Left cardiac atrium (tissue), 4 donors: ENCODE data around the gene MEP1B. TPM values are rescaled to one million over a fixed set of nuclear protein-coding genes. Genes with fewer than 3 reads are reported as not detected.
A peak's percentile ranks its signal among the peaks of the same experiment; 100 is the strongest.

Experiments
- ATAC-seq, 2 donors: fragments of 200-7000 bp; cut with Tn5 transposase; one replicate each; pipeline ENCODE4 v1.9.1; 2020; ENCODE audit warnings: mild to moderate bottlenecking in 2 of 2, moderate library complexity in 2 of 2
- DNase-seq: peaks from one replicate; pipeline ENCODE4 v3.0.0-alpha.2; 2020
- intact Hi-C, 2 donors: fragments of 100-400 bp; cut with DNase I; formaldehyde crosslinking; loops; one replicate each; pipeline versions ENCODE4 v1.14.1 to v1.15.1; 2022 to 2023
- total RNA-seq, 2 donors: library from RNA; stranded (reverse); fragmentation: NEBNext Ultra II Directional; extraction: Animal tissue kit (Norgen Biotek cat#: 25700); gene quantifications; one replicate each; pipeline ENCODE4 v1.2.1, GENCODE V29; 2021
- donor health status: DM: no; HTN: yes; CAD: no.
- donor health status: DM: no; HTN: yes; CAD: no; lungs with severe emphysema.
- donor health status: DM: yes; HTN: yes; CAD: no.
- donor health status: Dilated cardiomyopathy.

The MEP1B gene
- total RNA-seq, 2 donors from 2014 or later: not detected

- ATAC-seq: no peak
- DNase-seq: no peak
- intact Hi-C loops: no loop called here
Measured at GRCh38 chr18:32258148-32258547, 68.3 kb downstream of the MEP1B start.

DNA sequence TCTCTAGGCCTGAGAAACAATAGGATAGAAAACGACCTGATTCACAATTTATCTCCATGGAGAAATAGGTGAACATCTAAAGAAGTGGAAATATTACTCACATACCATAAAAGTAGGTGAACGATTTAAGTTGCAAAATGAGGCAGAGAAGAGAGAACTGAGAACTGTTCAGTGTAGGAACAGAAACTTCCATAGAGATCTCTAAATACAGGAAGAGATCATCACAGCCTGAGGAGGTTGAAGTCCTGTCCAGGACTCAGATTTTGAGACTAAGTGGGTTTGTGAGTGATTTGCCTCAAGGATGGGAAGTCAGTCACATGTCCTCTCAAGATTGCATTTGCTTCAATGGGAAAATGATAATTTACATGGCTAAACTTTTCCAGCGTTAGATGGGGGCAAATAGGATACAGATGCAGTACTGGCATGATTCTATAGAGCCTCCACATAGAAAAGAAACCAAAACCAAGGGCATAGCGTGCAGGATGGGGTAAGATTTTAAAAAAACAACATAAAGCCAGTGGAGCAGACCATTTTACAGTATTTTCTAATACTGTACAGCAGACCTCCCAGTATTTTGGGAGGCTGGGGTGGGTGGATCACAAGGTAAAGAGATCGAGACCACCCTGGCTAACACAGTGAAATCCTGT lies 68.8 kb downstream of the MEP1B start:
- ATAC-seq: no peak
- DNase-seq: no peak
- intact Hi-C loops: no loop called here

DNA sequence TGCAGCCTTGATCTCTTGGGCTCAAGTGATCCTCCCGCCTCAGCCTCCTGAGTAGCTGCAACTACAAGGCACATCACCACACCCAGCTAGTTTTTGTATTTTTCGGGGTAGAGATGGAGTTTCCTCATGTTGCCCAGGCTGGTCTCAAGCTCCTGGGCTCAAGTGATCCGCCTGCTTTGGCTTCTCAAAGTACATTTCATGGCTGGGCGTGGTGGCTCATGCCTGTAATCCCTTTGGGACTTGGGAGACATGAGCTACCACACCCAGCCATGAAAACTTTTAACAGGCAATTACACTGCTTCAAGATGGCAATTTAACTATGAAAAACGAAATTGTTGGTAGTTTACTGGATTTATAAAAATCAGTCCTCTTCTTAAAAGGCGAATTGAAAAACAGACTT lies 69.7 kb downstream of the MEP1B start:
- ATAC-seq (no peak), DNase-seq (no peak)
- intact Hi-C loops: no loop called here

- ATAC-seq: no peak
- DNase-seq: no peak
- intact Hi-C loops: loop anchor here (10.0 kb wide), 2 partner anchors 106 to 214 kb away; partner anchors contain the start of gene GAREM1 (in 1 of the 2)
Measured at GRCh38 chr18:32261003-32261402, 71.2 kb downstream of the MEP1B start.

GRCh38 chr18:32262092-32262491 lies 72.3 kb downstream of the MEP1B start:
- ATAC-seq: peak; percentile 50 to 70
- intact Hi-C loops: loop anchor here (10.0 kb wide), 2 partner anchors 107 to 213 kb away; partner anchors contain the start of gene GAREM1 (in 1 of the 2)
- DNase-seq: no peak

- intact Hi-C loops: loop anchor here (10.0 kb wide), 2 partner anchors 110 to 210 kb away; partner anchors contain the start of gene GAREM1 (in 1 of the 2)
- no peak for ATAC-seq
- no peak for DNase-seq
Measured at GRCh38 chr18:32264401-32264800, 74.6 kb downstream of the MEP1B start.

DNA sequence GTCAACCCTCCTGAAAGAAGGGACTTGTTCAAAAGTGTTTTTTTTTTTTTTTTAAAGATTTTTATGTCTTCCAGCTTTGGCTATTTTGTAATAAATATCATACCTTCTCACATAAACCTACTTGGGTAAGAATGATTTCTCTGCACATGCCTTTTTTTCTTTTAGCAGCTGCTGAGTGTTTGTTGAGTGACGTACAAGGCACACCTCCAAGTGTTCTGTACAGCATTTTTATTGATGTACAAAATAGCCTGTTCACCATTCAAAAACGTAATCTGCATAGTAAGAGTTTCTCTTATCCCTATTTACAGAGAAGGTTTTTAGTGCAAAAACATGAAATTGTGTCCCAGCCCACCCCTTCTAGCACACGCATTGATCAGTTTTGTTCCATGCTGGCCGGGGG lies 77.6 kb downstream of the MEP1B start:
- intact Hi-C loops: loop anchor here (10.0 kb wide), 2 partner anchors 113 to 207 kb away; partner anchors contain the start of gene GAREM1 (in 1 of the 2)
- ATAC-seq (no peak), DNase-seq (no peak)

Other genes with a start within 250 kb of the MEP1B start
- gene TRAPPC8, start 246.9 kb upstream of the MEP1B start, total RNA-seq: 10 to 100 TPM; 30.7 to 35.5 TPM
- 1 to 10 TPM; 3.5 to 5.1 TPM for gene RNF125, start 171.2 kb upstream of the MEP1B start, total RNA-seq
- gene RNF138, start 98.2 kb upstream of the MEP1B start, total RNA-seq: 10 to 100 TPM; 12.4 to 17.2 TPM